Testis (tissue), 2 donors: Measurements from ENCODE around the gene CACNA1I.

Experiments
- POLR2A ChIP-seq: fragments of 450-650 bp; IDR thresholded peaks from one replicate; pipeline ENCODE4 v1.6.1; 2017; ENCODE audit warnings: antibody characterized with exemption, mild to moderate bottlenecking, moderate library complexity
- TF ChIP-seq, protein P1 (sequence below), 3 experiments: fragments of 450-650 bp in 2 of 3; fragments of 200-600 bp in 1 of 3; sonication (generic) in 1 of 3; IDR thresholded peaks; one replicate each; pipeline ENCODE4 v1.5.1; 2016 to 2019; ENCODE audit warnings: antibody characterized with exemption in 3 of 3, mild to moderate bottlenecking in 2 of 3, moderate library complexity in 1 of 3

DNA sequence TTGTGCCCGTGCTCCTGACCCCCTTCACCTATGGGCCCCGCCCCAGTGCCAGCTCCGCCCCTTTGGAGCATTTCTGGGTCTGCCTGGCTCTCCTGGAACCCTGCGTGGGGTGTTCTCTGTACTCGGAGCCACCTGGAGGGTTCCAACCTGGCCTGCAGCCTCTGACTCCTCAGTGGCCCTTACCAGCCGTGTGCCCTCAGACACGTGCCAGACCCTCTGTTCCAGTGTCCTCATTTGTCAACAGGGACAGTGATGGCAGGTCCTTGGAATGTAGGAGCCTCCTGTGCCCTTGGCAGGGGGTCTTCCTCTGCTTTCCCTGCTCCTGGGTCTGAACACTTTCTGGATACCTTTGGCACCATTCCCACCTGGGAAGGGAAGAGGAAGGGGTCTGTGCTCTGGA is 96.4 kb downstream of the CACNA1I start:
- TF ChIP-seq, protein P1, sequence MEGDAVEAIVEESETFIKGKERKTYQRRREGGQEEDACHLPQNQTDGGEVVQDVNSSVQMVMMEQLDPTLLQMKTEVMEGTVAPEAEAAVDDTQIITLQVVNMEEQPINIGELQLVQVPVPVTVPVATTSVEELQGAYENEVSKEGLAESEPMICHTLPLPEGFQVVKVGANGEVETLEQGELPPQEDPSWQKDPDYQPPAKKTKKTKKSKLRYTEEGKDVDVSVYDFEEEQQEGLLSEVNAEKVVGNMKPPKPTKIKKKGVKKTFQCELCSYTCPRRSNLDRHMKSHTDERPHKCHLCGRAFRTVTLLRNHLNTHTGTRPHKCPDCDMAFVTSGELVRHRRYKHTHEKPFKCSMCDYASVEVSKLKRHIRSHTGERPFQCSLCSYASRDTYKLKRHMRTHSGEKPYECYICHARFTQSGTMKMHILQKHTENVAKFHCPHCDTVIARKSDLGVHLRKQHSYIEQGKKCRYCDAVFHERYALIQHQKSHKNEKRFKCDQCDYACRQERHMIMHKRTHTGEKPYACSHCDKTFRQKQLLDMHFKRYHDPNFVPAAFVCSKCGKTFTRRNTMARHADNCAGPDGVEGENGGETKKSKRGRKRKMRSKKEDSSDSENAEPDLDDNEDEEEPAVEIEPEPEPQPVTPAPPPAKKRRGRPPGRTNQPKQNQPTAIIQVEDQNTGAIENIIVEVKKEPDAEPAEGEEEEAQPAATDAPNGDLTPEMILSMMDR (IDR thresholded peaks at IDR 0.05), result no peak
- TF ChIP-seq POLR2A, result no peak
